DLD1 (cell line): Measurements from ENCODE around the gene KIRREL3.

Source experiments
- in situ Hi-C: cut with HindIII; loops from 2 replicates; pipeline ENCODE4 v1.10.0; 2017; ENCODE audit warnings: low sequenced_read_pairs

KIRREL3 gene

GRCh38 chr11:126480410-126481302, 519.9 kb downstream of the KIRREL3 start:
- in situ Hi-C loops = no loop called here

GRCh38 chr11:126480015-126480409, 520.6 kb downstream of the KIRREL3 start:
- in situ Hi-C loops = no loop called here

GRCh38 chr11:126479178-126479930, 521.2 kb downstream of the KIRREL3 start:
- in situ Hi-C loops = no loop called here

- in situ Hi-C loops = no loop called here
Observed at GRCh38 chr11:126478466-126478865, 522.1 kb downstream of the KIRREL3 start.

GRCh38 chr11:126477535-126478305, 522.9 kb downstream of the KIRREL3 start:
- in situ Hi-C loops = no loop called here

- in situ Hi-C loops = no loop called here
Observed at GRCh38 chr11:126476977-126477376, 523.6 kb downstream of the KIRREL3 start.

GRCh38 chr11:126476266-126476924, 524.2 kb downstream of the KIRREL3 start:
- in situ Hi-C loops = no loop called here

- in situ Hi-C loops = no loop called here
Observed at GRCh38 chr11:126475014-126475991, 525.3 kb downstream of the KIRREL3 start.

GRCh38 chr11:126474220-126474619, 526.4 kb downstream of the KIRREL3 start:
- in situ Hi-C loops = no loop called here

- in situ Hi-C loops = no loop called here
Observed at GRCh38 chr11:126473269-126473668, 527.3 kb downstream of the KIRREL3 start.

- in situ Hi-C loops = no loop called here
Observed at GRCh38 chr11:126469311-126469710, 531.3 kb downstream of the KIRREL3 start.

- in situ Hi-C loops = no loop called here
Observed at GRCh38 chr11:126468102-126468521, 532.5 kb downstream of the KIRREL3 start.

GRCh38 chr11:126467471-126467870, 533.1 kb downstream of the KIRREL3 start:
- in situ Hi-C loops = no loop called here

- in situ Hi-C loops = no loop called here
Observed at GRCh38 chr11:126467046-126467370, 533.6 kb downstream of the KIRREL3 start.

GRCh38 chr11:126466236-126467045, 534.1 kb downstream of the KIRREL3 start:
- in situ Hi-C loops = no loop called here

GRCh38 chr11:126465573-126466188, 534.9 kb downstream of the KIRREL3 start:
- in situ Hi-C loops = no loop called here

- in situ Hi-C loops = no loop called here
Observed at GRCh38 chr11:126464796-126465195, 535.8 kb downstream of the KIRREL3 start.

- in situ Hi-C loops = no loop called here
Observed at GRCh38 chr11:126462422-126462821, 538.1 kb downstream of the KIRREL3 start.
